Tibial nerve (tissue), 4 donors: ENCODE results near the gene ZNRF3. TPM values are rescaled to one million over a fixed set of nuclear protein-coding genes. Genes with fewer than 3 reads are reported as not detected.

Source experiments
- DNase-seq, 2 donors: peaks; one replicate each; pipeline ENCODE4 v3.0.0-alpha.2; 2019; ENCODE audit warnings: low spot score in 2 of 2
- H3K27ac ChIP-seq, 4 donors: fragments of 200-600 bp; sonication (generic) in 3 of 4; one replicate each; pipeline ENCODE4 v1.5.1; 2017 to 2019; ENCODE audit warnings: mild to moderate bottlenecking in 1 of 4
- H3K27me3 ChIP-seq, 2 donors: fragments of 200-600 bp; sonication (generic) in 1 of 2; one replicate each; pipeline versions ENCODE4 v1.5.1 to v1.6.0; 2017 to 2019
- H3K36me3 ChIP-seq, 3 donors: fragments of 200-600 bp; sonication (generic); one replicate each; pipeline ENCODE4 v1.5.1; 2018 to 2019
- H3K4me1 ChIP-seq, 4 donors: fragments of 200-600 bp; sonication (generic) in 3 of 4; one replicate each; pipeline ENCODE4 v1.5.1; 2017 to 2019
- H3K4me3 ChIP-seq, 4 donors: fragments of 200-600 bp; sonication (generic) in 3 of 4; one replicate each; pipeline ENCODE4 v1.5.1; 2017 to 2019; ENCODE audit warnings: mild to moderate bottlenecking in 1 of 4, moderate library complexity in 1 of 4
- H3K9me3 ChIP-seq, 4 donors: fragments of 200-600 bp; sonication (generic) in 3 of 4; one replicate each; pipeline ENCODE4 v1.5.1; 2017 to 2019
- EP300 ChIP-seq, 2 donors: sonication (generic); formaldehyde crosslinking; IDR thresholded peaks; one replicate each; pipeline ENCODE4 v1.6.1; 2017; ENCODE audit warnings: antibody characterized with exemption in 2 of 2, mild to moderate bottlenecking in 1 of 2
- POLR2A ChIP-seq, 2 donors: fragments of 450-650 bp; IDR thresholded peaks; one replicate each; pipeline ENCODE4 v1.6.1; 2017; ENCODE audit warnings: antibody characterized with exemption in 2 of 2, mild to moderate bottlenecking in 2 of 2, moderate library complexity in 2 of 2
- WGBS, 2 donors: methylation state at CpG; one replicate each; pipeline ENCODE4 v1.1.5; 2018; 5-methylcytosine and 5-hydroxymethylcytosine counted together
- total RNA-seq, 4 donors: library from RNA; depleted of rRNA; stranded (reverse); fragments of >200 nt; gene quantifications; one replicate each; pipeline ENCODE4 v1.1.0, GENCODE V29; 2016
- TF ChIP-seq, protein P1 (sequence below), 5 experiments: fragments of 200-600 bp in 3 of 5; fragments of 450-650 bp in 2 of 5; sonication (generic) in 3 of 5; IDR thresholded peaks; one replicate each; pipeline ENCODE4 v1.5.1; 2016 to 2019; ENCODE audit warnings: antibody characterized with exemption in 5 of 5, mild to moderate bottlenecking in 3 of 5, moderate library complexity in 2 of 5

Gene ZNRF3
- total RNA-seq, 4 donors from 2014 or later: 18.0 to 37.9 (median 23.5) TPM

- Histone ChIP-seq H3K4me1 (peaks cover 0 to 67% (median 20%) of the 10 kb centered on the region in 4 donors), H3K4me3 (no peak overlapping the region), H3K27me3 (no peaks in the 10 kb centered on the region), H3K27ac (no peak overlapping the region), H3K9me3 (no peaks in the 10 kb centered on the region), H3K36me3 (no peaks in the 10 kb centered on the region)
- no peak for DNase-seq
- 59 to 76% methylated on average over 1 of the region's 1 CpG for WGBS, 2 donors
- TF ChIP-seq, protein P1, sequence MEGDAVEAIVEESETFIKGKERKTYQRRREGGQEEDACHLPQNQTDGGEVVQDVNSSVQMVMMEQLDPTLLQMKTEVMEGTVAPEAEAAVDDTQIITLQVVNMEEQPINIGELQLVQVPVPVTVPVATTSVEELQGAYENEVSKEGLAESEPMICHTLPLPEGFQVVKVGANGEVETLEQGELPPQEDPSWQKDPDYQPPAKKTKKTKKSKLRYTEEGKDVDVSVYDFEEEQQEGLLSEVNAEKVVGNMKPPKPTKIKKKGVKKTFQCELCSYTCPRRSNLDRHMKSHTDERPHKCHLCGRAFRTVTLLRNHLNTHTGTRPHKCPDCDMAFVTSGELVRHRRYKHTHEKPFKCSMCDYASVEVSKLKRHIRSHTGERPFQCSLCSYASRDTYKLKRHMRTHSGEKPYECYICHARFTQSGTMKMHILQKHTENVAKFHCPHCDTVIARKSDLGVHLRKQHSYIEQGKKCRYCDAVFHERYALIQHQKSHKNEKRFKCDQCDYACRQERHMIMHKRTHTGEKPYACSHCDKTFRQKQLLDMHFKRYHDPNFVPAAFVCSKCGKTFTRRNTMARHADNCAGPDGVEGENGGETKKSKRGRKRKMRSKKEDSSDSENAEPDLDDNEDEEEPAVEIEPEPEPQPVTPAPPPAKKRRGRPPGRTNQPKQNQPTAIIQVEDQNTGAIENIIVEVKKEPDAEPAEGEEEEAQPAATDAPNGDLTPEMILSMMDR (IDR thresholded peaks at IDR 0.05): no peak
These were observed 38.2 kb downstream of the ZNRF3 start for GRCh38 chr22:28921585-28921879.

DNA sequence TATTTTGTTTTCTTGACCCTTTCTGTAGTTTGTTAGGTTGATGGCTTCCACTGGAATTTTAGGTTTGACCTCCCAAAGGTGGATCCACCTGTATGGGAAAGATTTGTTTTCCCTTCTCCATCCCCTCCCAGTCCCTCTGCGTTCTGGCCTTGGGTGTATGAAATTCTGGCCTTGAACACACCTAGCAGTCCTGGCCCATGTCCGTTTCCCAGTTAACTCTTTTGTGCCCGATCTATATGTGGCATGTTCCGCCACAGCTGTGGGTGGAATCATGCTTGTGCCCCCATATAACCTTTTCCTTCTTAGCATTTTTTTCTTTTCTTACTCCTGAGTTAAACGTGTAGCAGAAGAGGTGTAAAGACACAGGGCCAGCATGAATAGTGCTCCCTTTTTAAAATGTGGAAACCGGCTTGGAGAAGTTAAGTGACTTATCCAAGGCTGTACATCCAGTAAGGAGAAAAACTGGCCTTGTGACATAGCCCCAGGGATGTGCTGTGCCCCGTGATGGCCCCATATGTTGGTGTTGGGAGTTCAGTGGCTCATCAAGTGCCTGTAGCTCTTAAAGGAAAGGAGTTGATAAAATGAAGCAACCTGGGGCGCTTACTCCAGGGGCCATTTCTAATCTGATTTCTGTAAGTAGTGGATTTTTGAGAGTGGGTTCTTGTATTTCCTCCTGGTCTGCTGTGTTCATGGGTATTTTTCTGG, 39.3 kb downstream of the ZNRF3 start:
- Histone ChIP-seq H3K9me3 (no peaks in the 10 kb centered on the region), H3K27me3 (no peaks in the 10 kb centered on the region), H3K4me3 (no peak overlapping the region), H3K36me3 (no peaks in the 10 kb centered on the region), H3K4me1 (peaks cover 0 to 57% (median 15%) of the 10 kb centered on the region in 4 donors), H3K27ac (peak overlapping the region in 2 of 4 donors; percentile 41 to 65)
- no peak for DNase-seq
- 66 to 70% methylated on average over 8 of the region's 8 CpGs for WGBS, 2 donors
- TF ChIP-seq, protein P1 (IDR thresholded peaks at IDR 0.05): no peak
- TF ChIP-seq EP300 (IDR thresholded peaks at IDR 0.05) (no peak), POLR2A (IDR thresholded peaks at IDR 0.05) (no peak)

- 47 to 65% methylated on average over 24 of the region's 24 CpGs for WGBS, 2 donors
- H3K9me3 ChIP-seq: no peaks in the 10 kb centered on the region
- H3K27ac ChIP-seq: peak overlapping the region in 2 of 4 donors; percentile 57 to 65
- TF ChIP-seq POLR2A (IDR thresholded peaks at IDR 0.05): no peak
- TF ChIP-seq EP300 (IDR thresholded peaks at IDR 0.05): no peak
- TF ChIP-seq, protein P1 (IDR thresholded peaks at IDR 0.05): no peak
- no peak for DNase-seq
- peaks cover 0 to 46% (median 4%) of the 10 kb centered on the region in 4 donors for H3K4me1 ChIP-seq
- H3K4me3 ChIP-seq: no peak overlapping the region
- H3K36me3 ChIP-seq: no peaks in the 10 kb centered on the region
- no peaks in the 10 kb centered on the region for H3K27me3 ChIP-seq
These were observed 40.7 kb downstream of the ZNRF3 start for GRCh38 chr22:28923826-28924732.

DNA sequence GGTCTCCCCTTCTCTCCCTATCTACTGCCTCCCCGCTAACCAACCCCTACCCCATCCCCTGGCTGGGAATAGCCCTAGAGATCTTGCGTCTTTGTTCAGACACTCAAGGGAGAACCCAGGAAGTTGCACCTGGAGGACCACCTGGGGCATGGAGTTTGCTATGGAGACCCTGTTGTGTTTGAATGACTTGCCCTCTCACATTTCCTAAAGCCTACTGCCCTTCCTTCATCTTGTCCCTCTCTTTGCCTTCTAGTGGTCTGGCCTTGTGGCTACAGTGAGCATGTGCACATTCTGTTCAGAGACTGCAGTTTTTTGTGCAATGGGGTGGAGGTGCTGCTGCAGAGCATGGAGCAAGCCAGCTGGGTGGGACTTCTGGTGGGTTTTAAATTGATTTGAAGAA, 42.5 kb downstream of the ZNRF3 start:
- no peak for DNase-seq
- Histone ChIP-seq H3K4me3 (no peak overlapping the region), H3K4me1 (peaks cover 0 to 59% (median 4%) of the 10 kb centered on the region in 4 donors), H3K27ac (no peak overlapping the region), H3K36me3 (no peaks in the 10 kb centered on the region), H3K27me3 (no peaks in the 10 kb centered on the region), H3K9me3 (no peaks in the 10 kb centered on the region)
- WGBS, 2 donors: 93 to 97% methylated on average over 2 of the region's 2 CpGs
- no peak for TF ChIP-seq EP300 (IDR thresholded peaks at IDR 0.05)

- no peak for DNase-seq
- no peak overlapping the region for H3K27ac ChIP-seq
- TF ChIP-seq POLR2A (IDR thresholded peaks at IDR 0.05): no peak
- TF ChIP-seq EP300 (IDR thresholded peaks at IDR 0.05): no peak
- TF ChIP-seq, protein P1 (IDR thresholded peaks at IDR 0.05): no peak
- H3K27me3 ChIP-seq: no peaks in the 10 kb centered on the region
- no peaks in the 10 kb centered on the region for H3K36me3 ChIP-seq
- H3K4me1 ChIP-seq: peaks cover 0 to 48% (median 2%) of the 10 kb centered on the region in 4 donors
- H3K4me3 ChIP-seq: no peak overlapping the region
- 83 to 89% methylated on average over 2 of the region's 2 CpGs for WGBS, 2 donors
- no peaks in the 10 kb centered on the region for H3K9me3 ChIP-seq
These were observed 44.3 kb downstream of the ZNRF3 start for GRCh38 chr22:28927630-28928029.
